ENCODE measurements around the gene DDX17.

The DDX17 gene

GRCh38 chr22:38435010-38435409 lies 71.1 kb downstream of the DDX17 start:
- FAIRE-seq (no peak), DNase-seq (ENCODE audit: insufficient read length, low spot score) (no peak)
- TF ChIP-seq POU2F2 (IDR thresholded peaks at IDR 0.05; ENCODE audit: low read depth, low read length) (no peak), PAX5 (IDR thresholded peaks at IDR 0.05; ENCODE audit: insufficient read depth, low read length, severe bottlenecking) (no peak), SPI1 (IDR thresholded peaks at IDR 0.05; ENCODE audit: low read depth, low read length) (no peak), TAF1 (IDR thresholded peaks at IDR 0.05; ENCODE audit: low read depth, low read length) (no peak), POLR2AphosphoS5 (IDR thresholded peaks at IDR 0.05; ENCODE audit: low read depth, low read length) (no peak), POLR2A (IDR thresholded peaks at IDR 0.05; ENCODE audit: low read depth, low read length) (no peak)

GRCh38 chr22:38433871-38434270 lies 72.2 kb downstream of the DDX17 start:
- FAIRE-seq: no peak

More at GRCh38 chr22:38433871-38434270, 72.2 kb downstream of the DDX17 start:
- DNase-seq (ENCODE audit: insufficient read length, low spot score): no peak
- TF ChIP-seq POLR2A (IDR thresholded peaks at IDR 0.05; ENCODE audit: low read depth, low read length) (no peak), POLR2AphosphoS5 (IDR thresholded peaks at IDR 0.05; ENCODE audit: low read depth, low read length) (no peak), SPI1 (IDR thresholded peaks at IDR 0.05; ENCODE audit: low read depth, low read length) (no peak), PAX5 (IDR thresholded peaks at IDR 0.05; ENCODE audit: insufficient read depth, low read length, severe bottlenecking) (no peak)
